HG03354 (cell line): ENCODE measurements around the gene THY1.
"Not testable (repeated sequence)": the region's sequence is repeated elsewhere in the genome, so short reads cannot be mapped to it uniquely, and the experiment has no call there.

Source experiments
- ATAC-seq: cut with Tn5 transposase; IDR thresholded peaks from one replicate; pipeline ENCODE4 v1.9.1; 2021; ENCODE audit warnings: mild to moderate bottlenecking; ENCODE audit not compliant: unreplicated experiment, poor library complexity, severe bottlenecking

The THY1 gene

GRCh38 chr11:119422809-119423508 lies at the start of gene THY1:
TSS of gene THY1 (minus strand) at chr11:119423172. CDS start at chr11:119420905, 2,267 bp downstream.
- no peak for ATAC-seq

DNA sequence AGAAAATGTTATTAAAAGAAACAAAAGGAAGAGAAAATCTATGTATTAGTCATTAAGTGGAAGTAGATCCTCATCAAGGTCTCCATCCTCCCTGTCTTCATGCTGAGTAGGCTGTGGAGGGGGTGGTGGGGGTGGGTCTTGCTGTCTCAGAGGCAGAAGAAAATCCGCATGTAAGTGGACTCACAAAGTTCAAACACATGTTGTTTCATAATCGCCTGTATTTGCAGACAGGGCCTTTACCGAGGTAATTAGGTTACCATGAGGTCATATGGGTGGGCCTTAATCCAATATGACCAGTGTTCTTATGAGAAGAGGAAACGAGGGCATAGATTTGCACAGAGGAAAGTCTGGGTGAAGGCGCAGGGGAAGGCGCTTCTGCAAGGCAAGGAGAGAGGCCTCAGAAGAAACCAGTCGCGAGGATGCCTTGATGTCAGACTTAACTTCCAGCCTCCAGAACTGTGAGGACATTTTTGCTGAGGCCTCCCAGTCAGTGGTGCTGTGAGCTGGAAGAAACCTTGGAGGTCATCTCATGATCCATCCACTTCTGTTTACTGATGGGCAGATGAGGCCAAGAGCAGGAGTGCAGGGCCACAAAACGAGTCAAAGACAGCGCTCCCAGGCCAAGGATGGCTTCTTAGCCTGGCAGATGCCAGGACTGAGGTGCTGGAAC lies 49.3 kb upstream of the THY1 start:
- ATAC-seq, result no peak

- no peak for ATAC-seq
These were observed 48.4 kb upstream of the THY1 start for GRCh38 chr11:119471329-119471728.

DNA sequence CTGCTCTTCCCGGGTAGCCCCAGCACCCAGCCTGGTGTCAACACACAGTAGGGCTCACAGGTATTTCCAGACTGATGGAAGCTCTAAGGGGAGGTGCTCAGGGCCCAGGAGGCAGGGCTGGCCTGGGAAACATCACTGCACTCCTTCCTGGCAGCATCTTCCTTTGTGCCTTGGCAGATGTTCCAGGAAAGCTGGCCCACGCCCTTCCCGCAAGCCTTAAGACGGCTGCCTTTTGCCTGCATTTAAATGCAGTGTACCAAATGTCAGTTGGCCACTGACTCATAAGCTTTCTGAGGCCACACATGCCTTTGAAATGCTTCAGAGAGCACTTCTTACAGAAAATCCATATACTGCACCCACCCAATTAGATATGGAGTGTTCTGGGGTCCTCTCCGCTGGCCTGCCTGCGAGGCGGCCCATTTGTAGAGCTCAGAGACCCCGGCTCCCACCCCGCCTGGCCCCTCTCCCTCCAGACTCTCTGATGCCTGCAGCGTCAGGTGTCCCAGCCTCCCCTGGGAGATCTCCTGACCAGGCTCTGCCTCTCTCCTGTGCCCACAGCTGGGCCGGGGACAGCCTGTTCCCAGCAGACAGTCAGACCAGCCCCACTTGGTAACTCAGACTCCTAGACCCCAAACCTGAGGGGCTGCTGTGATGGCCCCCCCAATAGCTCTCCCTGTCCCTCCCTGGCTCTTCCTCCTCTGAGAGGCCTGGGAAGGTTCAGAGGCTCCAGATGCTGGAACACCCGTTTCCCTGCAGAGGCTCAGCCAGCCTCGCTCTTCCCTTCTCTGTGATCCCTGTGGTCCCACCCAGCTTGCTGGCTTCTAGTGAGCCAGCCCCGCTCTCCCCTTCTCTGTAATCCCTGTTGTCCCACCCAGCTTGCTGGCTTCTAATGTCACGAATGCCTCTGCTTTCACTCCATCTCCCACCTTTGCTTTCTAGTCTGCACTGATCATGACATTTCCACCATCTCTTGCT lies 47.6 kb upstream of the THY1 start:
- no peak for ATAC-seq

DNA sequence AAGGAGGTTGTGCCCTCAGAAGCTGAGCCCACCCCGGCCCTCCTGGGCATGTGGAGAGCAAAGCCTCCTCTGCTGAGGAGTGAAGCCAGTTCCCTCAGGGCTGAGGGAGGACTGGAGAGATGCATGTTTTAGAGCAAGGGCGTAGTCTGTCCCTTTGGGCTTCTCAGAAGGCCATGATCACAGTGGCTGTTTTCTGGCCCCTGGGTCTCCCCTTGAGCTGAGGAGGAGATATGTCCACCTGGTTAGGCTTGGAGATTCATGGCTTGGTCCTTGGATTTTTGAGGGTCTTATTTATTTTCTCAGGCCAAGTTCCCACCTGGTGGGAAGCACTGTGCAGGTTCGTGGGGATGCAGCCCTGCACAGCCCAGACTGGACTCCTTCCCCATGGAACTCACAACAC lies 46.5 kb upstream of the THY1 start:
- ATAC-seq, result no peak

DNA sequence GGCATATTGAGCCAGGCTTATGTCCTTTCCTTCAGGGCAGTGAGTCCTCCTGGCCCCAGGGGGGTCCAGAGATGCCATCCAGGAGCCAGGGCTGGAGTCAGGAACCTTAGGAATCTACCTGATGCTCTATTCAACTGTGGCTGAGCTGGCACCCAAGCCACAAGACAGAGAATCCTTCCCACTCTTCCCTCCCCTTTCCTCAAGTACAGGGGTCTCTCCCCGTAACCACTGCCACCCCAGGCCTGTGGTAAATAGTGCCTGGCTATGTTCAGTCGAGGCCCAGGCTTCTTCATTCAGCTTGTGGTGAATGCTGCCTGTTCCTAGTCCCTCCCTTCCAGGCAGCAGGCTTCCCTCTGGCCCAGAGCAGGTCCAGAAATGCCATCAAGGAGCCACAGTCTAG lies 45.5 kb upstream of the THY1 start:
- ATAC-seq, result no peak

GRCh38 chr11:119461229-119461963 lies 38.4 kb upstream of the THY1 start:
- ATAC-seq, result no peak

GRCh38 chr11:119460582-119460981 lies 37.6 kb upstream of the THY1 start:
- no peak for ATAC-seq

GRCh38 chr11:119460097-119460496 lies 37.1 kb upstream of the THY1 start:
- no peak for ATAC-seq

DNA sequence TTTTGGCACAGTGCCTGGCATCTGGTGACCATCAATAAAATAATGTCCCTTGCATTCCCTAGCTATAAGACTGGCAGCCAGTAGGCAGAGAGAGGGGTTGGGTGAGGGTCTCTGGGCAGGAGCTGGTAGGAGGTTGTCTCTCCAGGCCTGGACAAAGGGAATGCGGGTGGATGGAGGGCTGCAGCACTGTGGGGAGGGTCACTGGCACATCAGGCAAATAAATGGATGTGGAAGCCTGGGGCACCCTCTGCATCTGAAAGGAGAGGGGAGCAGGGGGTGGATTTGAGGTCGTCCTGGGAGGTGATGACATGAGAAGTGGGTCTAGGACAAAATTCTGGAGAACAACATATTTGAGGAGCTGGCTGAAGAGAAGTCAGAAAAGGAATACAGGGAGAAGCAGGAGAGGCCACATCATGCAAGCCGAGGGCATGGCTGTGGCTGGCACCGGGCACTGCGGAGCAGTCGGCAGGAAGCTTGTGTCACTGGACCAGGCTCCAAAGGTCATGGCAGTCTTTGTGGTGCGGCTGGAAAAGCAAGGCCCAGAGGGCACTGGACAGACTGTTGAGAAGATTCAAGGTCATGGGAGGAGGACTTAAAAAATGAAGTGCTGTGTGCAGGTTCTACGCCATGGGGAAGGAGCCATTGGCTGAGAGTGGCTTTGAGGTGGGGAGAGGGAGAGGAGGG lies 36.5 kb upstream of the THY1 start:
- ATAC-seq, result no peak

DNA sequence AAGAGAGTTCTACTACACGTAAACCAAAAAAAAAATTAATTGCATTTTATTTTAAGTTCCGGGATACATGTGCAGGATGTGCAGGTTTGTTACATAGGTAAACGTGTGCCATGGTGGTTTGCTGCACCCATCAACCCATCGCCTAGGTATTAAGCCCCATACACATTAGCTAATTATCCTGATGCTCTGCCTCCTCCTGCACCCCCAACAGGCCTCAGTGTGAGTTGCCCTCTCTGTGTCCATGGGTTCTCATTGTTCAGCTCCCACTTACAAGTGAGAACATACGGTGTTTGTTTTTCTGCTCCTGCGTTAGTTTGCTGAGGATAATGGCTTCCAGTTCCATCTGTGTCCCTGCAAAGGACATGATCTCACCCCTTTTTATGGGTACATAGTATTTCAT lies 32.7 kb upstream of the THY1 start:
- not testable (repeated sequence) for ATAC-seq

DNA sequence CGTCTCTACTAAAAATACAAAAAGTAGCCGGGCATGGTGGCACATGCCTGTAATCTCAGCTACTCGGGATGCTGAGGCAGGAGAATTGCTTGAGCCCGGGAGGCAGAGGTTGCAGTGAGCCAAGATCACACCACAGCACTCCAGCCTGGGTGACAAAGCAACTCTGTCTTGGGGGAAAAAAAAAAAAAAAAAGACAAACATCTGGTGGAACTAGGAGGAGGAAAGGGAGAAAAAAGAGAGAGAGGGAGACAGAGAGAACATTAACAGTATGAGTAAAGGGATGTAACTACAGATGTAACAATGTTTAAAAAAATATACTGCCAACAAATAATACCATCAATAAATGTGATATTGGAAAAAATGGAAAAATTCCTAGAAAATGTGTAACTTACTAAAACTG lies 32.3 kb upstream of the THY1 start:
- ATAC-seq, result not testable (repeated sequence)

- no peak for ATAC-seq
These were observed 30.9 kb upstream of the THY1 start for GRCh38 chr11:119453881-119454280.

- no peak for ATAC-seq
These were observed 27.8 kb upstream of the THY1 start for GRCh38 chr11:119450590-119451326.

- no peak for ATAC-seq
These were observed 26.5 kb upstream of the THY1 start for GRCh38 chr11:119449498-119449897.

DNA sequence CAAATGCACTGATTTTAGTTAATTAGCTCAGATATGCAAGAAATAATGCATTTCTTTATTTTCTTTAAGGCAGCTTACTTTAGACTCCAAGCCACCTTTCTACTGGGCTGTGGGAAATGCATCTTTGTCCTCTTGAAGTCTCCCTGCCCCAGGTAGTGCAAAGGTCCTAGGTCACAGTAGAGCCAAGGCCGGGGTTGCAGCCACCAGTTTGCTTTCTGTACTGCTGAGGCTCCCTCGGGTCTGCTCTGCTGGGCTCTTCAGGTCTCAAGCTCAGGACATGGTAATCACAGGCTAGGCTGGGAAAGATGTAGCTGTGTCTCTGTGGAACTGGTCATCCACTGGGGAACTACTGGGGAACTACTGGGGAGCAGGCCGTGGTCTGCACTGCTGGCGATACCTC lies 25.4 kb upstream of the THY1 start:
- ATAC-seq, result no peak

- no peak for ATAC-seq
These were observed 24.8 kb upstream of the THY1 start for GRCh38 chr11:119447664-119448242.
